Stimulated activated CD8-positive, alpha-beta memory T cell treated with anti-CD3 and anti-CD28 coated beads, Interleukin-12 subunit alpha, Interleukin-12 subunit beta, amount 100 ng/mL, for 4 hours (primary cell): Measurements from ENCODE around the gene KATNAL2.
A peak's percentile ranks its signal among the peaks of the same experiment; 100 is the strongest.

Source experiments
- DNase-seq: peaks from one replicate; pipeline ENCODE4 v3.0.0-alpha.2; 2020; ENCODE audit warnings: low read depth

Gene KATNAL2

DNA sequence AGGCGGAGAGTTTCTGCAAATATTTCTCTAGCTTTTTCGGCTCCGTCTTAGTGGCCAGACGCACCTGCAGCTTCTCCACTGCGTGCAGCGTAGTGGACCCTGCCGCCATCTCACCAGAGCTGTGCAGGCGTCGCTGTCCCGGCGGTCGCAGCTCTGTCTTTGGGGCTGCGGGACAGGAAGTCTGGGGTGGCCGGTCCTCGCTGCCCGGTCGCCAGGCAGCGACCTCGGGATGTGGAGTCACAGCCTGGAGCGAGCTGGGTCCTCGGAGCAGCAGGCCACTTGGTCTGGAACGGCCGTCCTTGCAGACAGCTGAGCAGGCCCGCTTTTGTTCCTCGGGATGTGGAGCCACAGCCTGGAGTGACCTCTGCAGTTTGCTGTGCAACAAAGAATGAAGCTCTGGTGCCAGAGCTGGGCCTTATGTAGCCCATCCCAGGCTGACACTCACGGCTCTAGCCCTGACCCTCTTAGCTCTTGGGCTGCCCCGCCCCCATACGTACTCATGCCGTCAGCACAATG lies 117.8 kb downstream of the KATNAL2 start, which contains the start of gene ELOA2:
Gene ELOA2 (minus strand): TSS at position 466 of the 516 bp plus-strand sequence. CDS start 357 bp downstream, at position 109.
- no peak for DNase-seq

DNA sequence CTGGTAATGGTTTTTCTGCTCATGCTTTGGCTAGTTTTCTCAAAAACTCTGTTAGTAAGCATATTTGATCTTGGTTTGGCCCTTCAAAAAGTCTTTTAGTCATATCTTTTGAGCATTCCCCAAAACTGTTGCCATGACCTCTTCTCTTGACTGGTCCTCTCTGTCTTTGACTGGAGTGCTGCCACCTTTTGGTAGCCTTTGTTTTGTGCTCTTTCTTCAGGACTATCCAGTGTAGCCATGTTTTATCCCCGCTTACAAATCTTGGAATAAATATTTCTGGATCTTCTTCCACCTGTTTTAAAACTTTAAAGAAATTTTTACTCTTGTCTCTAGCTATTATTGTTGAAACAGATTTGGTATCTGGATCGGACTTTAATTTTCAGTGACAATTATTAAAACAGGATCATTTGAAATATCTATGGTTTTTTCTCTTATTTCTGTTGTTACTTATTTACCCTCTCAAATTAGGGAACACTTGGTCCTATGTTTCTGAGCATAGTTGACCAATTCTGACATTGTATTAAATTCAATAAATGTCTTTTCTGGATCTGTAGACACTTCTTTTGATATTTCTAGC lies 119.0 kb downstream of the KATNAL2 start:
- no peak for DNase-seq

DNA sequence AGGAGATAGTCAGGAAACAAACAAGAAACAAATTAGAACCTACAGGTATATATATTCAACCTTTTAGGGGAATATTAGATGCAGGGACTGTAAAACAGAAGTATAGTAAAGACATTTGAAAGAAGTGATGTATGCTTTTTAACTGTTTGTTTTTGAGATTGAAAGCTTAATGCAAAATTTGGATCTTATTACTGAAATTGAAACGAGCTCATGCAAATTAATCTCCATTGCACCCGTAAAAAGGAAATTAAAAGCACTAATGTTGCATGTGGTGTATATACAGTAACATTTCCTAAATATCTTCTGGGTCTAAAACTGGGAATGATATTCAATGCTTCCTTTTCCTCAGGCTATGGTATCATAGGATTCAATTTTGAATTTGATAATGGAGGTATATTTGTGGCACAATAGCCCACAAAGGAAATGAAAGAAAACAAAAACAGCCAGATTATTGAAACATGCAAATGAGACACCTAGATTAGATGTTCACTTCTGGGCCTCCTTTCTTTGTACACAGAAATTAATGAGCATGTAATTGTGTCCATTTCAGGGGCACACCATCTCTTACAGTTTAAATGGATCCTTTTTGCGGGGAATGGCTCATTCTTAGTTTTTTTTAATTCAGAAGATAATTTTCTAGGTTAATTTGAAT lies 119.7 kb downstream of the KATNAL2 start:
- no peak for DNase-seq

DNA sequence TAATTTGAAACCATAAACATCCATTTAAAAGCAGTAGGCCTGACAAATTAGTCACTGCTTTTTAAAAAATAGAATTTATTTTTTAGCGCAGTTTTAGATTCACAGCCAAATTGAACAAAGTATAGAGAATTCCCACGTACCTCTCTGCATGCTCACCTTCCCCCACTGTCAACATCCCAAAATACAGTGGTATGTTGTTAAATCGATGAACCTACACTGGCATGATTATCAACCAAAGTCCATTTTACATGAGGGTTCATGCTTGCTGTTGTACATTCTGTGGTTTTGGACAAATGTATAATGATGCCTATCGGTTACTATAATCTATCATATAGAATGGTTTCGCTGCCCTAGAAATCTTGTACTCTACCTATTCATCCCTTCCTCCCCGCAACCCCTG lies 123.6 kb downstream of the KATNAL2 start:
- DNase-seq, result no peak

DNA sequence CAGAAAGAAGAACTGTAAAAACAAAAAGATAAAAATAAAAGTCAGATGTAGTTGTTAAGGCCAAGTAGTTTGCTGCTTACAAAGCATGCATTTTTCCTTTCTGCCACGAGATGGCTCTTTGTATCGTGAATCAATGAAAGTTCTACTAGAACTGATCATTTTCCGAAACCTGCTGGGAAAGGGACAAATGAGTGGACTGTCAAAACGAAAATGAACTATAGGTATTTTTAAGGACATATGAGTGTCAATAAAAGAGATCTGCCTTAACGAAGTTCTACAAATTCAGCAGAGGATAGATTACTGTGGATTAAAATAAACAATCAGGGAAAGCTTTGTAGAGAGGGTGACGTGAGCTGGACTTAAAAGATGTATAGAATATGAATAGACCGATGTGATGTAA lies 133.1 kb downstream of the KATNAL2 start:
- DNase-seq, result no peak

DNA sequence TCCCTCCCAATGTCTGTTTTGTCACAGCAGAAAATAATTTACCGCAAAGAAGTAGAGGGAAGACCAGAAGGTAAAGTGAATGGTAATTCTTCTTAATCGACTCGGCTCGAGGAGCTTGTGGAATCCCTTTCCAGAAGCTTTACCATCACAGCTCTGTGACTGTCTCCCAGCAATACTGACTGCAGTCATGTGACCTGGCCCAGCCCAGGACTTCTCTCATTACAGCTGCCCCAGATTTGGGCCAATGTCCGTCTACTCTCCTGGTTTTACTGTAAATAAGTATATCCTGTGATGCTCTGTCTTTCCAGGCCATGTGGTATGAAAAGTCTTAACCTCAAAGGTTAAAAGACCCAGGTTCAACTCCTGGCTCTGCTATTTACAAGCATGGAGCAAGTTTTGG lies 137.0 kb downstream of the KATNAL2 start:
- no peak for DNase-seq

DNA sequence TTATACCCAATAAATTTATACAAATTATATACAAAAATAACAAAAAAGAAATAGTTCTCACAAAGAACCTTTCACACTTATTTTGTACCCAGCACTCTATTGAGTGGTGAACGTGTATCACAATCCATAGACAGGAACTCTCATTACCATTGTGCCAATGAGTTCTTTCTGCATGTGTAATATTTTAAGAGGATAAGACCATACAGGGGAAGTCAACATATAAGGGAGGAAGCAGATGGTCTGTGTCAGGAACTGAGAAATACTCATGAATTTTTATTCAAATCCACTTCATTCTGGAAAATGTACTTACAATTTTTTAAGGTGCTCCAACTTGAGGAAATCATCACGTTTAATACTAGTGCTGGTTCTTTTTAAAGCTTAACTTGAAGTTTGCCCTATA lies 145.1 kb downstream of the KATNAL2 start:
- DNase-seq, result no peak

DNA sequence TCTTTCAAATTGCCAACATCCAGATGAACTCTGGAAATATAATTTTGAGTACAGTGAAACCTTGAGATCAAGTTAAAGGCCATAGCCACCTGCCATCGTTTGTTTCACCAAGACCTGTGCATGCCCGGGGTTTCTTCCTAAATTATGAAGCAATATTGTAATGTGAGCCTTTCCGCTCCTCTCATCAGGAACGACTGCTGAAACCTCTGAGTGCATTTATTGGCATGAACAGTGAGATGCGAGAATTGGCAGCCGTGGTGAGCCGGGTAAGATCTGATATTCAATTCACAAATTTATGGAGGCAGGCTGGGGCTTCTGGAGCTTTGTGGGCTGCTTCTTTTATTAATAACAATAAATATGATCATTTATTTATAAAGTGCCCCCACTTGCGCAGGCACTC lies 145.7 kb downstream of the KATNAL2 start:
- DNase-seq, result no peak

DNA sequence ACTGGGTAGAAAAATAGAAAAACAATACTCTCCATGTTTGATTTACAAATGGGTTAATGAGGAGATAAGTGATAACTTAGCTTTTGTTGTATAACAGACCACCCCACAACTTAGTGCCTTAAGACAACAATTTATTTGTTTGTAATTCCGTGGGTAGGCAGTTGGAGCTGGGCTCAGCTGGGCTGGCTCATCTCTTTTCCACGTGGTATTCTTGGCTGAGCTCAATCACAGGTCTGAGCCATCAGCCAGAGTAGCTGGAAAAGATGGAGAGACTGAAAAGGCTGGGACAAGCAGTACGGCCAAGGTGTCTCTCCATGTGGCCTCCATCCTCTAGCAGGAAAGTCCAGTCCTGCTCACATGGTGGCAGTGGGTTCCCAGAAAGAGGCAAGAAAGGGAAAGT lies 150.2 kb downstream of the KATNAL2 start:
- no peak for DNase-seq

DNA sequence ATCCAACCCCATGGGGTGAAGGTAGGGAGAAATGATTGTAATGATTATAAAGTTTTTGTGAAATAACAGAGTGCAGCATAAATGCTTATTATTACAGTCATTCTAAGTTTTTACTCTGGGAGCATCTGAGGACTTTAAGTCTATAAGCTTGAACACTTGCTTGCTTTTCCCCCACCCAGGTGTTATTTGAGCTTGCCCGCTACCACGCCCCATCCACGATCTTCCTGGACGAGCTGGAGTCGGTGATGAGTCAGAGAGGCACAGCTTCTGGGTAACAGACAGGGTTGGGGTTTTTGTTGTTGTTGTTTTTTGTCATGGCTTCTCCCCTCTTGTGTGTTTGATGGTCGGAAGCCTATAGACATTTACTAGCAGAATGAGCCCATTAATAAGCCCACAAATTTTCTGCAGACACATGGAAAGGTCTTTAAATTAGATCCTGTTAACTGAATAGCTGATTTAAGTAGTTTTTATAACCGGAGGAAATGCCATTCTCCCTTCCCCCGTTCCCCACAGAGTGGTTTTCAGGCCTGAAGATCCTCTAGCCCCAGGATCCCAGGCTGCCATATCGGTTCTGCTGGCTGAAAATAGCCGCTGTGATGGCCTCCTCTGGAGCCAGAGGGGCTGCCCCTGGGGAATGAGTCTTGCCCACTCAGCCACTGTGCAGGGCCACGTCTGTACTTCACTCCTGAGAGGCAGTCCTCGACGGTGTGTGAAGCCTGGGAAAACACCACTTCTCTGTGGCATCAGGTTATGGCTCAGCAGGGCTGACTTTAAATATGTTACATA lies 157.9 kb downstream of the KATNAL2 start:
- DNase-seq, result no peak

DNA sequence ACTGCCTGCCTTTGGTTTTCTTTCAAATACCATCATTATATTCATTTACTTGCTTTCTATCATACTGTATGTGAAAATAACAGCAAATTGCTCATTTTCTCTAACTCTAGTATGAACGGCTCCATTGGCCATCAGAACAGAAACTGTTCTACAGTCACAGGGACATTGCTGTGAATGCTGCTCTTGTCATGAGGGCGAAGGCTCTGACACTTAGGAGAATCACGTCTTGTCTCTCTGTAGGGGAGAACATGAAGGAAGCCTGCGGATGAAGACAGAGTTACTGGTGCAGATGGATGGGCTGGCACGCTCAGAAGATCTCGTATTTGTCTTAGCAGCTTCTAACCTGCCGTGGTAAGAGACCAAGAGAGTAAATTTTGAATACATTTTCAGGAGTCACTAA lies 159.7 kb downstream of the KATNAL2 start:
- DNase-seq, result no peak

DNA sequence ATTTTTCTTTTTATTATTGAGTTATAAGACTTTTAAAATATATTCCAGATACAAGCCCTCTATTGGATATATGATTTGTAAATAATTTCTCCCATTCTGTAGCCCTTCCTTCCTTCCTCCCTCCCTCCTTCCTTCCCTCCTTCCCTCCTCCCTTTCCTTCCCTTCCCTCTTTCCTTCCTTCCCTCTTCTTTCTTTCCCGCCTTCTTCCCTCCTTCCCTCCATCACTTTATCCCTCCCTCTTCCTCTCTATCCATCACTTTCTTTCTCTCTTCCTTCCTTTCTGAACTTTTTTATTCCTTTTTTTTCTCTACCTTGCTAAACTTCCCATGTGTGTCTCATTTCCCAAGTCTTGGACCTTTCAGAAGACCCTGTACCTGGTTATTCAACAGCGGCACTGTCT lies 163.5 kb downstream of the KATNAL2 start:
- DNase-seq, result no peak

DNA sequence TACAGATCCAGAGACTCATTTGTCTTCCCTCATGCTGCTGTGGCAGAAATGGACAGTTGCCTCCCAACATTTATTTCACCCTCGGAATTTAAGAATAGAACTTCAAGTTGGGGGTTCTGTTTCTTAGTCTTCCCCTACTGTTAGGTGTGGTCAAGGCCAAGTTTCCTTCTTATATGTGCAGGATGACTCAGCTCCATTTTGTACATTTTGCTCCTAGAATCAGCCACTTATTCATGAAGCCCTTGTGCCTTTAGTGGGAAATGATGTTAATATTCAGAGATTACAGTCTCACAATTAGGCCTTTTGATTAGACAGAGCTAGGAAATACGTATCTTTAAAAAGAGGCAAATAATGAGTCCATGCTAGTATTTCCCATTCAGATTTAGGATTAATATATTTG lies 164.2 kb downstream of the KATNAL2 start:
- DNase-seq, result no peak

DNA sequence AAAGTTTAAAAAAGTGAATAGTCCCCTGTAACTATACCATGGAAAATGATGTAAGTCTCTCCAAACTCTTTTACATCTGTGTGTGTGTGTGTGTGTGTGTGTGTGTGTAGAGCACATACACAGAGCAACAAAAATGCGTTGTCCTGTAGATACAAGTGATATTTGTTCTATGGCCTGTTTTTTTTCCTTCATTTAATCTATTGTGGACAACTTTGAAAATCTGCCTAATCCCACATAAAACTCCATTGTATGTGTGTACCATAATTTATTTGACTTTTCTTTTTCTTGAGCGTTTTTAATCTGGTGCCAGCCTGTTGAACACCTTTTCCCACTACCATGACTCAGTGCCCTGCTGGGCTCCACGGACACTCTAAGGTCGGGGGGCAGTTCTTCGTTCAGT lies 170.3 kb downstream of the KATNAL2 start:
- no peak for DNase-seq

DNA sequence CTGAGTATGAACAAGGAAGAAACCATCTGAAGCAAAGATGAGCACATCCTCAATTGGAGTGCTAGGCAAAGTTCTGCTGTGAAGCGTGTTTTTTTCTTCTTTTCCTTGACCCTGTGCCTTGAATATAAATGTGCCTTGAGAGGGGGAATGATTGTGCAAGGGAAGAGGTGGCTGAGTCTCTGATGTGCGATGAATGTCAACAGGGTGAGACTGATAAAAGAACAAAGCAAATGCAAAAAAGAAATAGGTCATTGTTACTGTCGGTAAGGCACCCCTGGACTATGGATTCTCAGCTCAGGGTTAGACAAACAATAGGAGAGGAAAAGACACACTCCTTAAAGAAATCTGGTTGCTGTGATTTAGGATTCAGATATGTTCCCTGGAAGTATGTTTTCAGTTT lies 178.4 kb downstream of the KATNAL2 start:
- DNase-seq, result no peak

DNA sequence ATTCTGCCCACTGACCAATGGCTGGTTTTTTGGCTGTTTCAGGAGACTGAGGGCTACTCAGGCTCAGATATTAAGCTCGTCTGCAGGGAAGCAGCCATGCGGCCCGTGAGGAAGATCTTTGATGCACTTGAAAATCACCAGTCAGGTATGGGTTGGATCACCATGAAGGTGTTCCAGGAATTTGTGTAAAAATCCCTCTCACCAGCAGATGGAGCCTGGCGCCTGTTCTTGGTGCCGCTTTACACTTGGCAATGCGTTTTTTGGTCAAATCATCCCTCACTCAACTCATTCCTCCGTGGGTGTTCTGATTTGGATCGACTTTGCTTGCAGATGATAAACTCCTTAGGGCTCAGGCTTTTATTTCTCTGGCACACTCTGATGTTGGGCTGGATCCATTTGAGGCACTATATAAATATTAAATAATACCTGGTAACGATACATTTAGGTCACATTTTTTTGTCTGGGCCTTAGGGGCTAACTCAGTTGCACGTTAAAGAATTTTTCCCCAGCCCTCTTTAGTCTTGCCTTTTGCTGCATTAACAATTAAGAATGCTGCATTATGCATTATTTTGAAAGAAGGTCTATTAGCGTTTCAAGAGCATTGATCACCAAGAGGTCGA lies 182.9 kb downstream of the KATNAL2 start:
- DNase-seq, result peak; percentile 6

DNA sequence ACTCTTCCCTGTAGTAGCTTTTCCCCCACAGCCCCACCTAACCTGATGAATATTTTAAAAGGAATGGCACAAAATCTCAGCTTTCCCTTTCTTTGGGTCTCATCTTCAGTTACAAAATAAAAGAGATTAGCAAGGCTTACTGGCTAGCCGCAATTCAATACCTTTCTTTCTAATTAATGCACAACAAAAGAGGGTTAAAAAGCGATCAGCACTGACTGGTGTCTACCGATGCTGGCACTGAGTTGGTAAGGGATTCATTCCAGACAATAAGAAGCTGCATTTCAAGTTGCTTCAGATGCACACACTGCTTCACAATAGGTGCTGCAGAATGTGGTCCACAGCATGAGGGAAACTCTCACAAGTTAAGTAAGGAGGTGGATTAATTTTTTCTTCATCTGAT lies 191.0 kb downstream of the KATNAL2 start:
- DNase-seq, result no peak

DNA sequence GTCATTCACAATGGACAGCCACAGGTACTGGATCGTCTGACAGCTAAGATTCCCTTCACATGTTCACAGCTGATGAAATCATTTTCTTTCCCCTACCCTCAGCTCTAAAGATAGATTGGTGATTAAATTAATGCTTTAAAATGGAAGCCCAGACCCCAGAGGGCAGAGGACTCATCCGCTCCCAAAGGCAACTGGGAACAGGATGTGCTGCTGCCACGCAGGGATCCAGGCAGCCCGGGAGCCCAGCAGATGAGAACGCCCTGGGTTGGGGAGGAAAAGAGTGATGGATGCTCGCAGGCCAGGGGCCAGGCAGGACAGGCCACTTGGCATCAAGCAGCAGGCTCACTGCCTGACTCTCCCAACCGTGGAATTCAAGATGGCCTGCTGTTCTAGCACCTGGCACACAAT lies 191.6 kb downstream of the KATNAL2 start:
- no peak for DNase-seq

DNA sequence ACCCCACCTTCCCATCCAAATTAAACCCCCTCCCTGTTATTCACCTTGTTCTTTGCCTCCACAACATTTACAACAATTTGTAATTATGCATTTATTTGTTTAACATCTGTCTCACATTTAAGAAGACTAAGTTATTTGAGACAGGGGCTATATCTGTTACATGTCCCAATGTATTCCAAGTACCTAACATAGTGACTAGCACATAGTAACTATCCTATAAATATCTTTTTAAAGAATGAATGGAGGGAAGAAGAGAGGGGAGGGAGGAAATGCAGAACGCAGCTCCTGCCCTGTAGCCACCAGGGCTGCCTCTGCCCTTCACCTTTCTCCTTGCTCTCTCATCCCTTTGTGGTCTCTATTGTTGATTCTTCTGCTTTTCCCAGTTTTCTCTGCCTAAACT lies 192.3 kb downstream of the KATNAL2 start:
- no peak for DNase-seq

DNA sequence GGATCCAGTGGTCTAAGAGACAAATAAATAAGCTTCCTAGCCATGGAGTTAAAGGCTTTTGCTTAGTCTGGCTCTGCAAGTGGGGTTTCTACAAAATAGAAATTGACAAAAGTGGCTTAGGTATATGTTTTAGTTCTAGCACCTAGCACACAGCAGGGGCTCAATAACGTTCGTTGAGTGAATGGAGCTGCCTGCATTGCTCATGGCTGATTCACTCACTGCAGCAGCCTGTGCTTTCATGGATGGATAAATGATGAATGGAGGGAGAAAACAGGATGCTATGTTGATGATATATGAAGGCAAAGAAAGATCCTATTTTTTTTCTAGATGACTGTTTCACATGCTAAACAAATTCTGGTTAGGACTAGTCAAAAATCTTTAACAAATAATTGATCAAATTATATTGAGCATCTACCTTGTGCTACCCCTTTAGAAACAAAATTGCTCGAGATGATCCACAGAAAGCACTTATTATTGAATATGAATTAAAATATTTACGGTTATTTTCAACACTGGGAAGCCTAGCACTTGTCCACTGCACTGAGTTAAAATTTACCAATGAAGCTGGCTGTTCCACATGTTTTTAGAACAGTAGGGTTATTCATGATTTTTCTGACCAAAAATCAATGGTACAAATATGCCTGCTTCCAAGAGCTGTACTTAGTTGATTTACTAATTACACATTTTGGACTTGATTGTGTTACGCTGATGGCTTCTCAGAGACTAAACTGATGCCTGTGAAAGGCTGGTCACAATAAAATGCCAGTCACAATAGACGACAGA lies 193.3 kb downstream of the KATNAL2 start:
- no peak for DNase-seq

DNA sequence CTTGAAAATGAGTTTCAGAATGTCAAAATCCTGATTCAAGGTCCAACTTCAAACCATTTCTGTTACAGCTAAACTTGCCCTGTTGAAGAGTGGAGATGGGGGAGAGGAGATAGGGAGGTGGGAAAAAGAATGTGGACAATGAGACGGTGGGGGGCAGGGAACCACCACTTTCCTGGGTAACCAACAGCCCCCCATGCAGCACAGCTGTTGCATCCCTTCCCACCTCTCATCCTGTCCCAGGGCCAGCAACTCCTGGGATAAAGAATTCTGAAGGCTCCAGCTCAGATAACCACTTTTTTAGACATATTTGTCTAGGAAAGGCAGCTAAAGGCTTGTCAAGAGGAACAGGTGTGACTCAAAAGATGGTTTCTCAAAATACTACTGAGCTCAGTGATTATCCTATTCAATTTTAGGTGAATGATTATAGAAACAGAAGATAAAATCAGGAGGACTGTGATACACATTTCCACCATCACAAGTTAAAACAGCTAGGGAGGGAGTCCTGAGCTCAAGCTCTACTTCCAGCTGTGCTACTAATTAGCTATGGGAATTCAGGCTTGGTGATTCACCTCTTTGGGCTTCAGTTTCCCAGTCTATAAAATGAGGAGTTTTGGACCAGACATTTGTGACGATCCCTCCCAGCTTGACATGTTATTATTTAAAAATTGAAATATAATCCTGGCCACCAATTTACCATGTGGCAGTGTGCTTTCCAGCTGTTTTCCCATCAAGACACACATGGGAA lies 196.6 kb downstream of the KATNAL2 start:
- no peak for DNase-seq
